ENCODE measurements around the gene MRPL57.

GRCh38 chr13:21138561-21138960, 37.9 kb upstream of the MRPL57 start:
- TF ChIP-seq EZH2 (IDR thresholded peaks at IDR 0.05), result no peak
- TF ChIP-seq POLR2AphosphoS5 (IDR thresholded peaks at IDR 0.05; ENCODE audit: borderline replicate concordance, low read depth, low read length), result no peak
- no peak for TF ChIP-seq FOXP2 (optimal IDR thresholded peaks at IDR 0.05; ENCODE audit: control extremely low read depth, extremely low read length, insufficient read depth)

Measured in SK-N-MC (cell line).